Measurements from ENCODE around the gene ANAPC2. TPM values are rescaled to one million over a fixed set of nuclear protein-coding genes. Genes with fewer than 3 reads are reported as not detected.

Gene ANAPC2
- total RNA-seq, 4 donors from 2014 or later: 6.7 to 65.6 (median 24.9) TPM

DNA sequence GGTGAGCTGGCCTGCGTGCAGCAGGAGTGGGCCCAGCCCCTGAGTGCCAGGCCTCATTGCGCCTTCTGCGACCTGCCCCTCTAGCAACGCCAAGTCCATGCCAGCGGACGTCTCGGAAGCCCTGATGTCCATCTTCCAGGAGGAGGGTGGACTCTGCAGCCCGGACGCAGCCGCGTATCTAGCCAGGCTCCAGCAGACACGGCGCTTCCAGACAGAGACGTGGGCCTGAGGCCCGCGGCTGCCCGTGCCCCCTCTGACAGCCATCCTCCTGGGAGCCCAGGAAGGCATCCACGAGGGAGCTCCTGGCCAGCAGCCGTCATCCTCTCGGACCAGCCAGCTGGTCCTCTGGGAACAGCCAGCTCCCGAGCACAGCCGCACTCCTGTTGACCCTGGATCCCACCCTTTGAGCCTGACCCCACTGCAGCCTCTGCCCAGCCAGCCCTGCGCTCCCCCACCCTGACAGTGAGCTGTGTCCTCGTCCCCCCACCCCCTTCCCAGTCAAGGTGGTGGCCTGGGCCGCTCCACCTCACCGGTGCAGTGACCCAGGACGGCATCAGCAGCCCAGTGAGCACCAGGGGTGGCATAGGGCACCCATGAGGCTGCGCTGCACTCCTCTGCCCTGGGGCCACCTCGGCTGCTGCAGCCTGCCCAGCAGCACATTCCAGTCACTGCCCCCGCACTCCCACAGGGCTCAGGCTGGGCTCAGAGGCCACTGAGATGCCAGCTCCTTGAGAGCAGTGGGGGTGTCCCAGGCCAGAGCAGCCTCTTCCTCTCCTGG lies 28.0 kb upstream of the ANAPC2 start:
- no peaks in the 10 kb centered on the region for H3K27me3 ChIP-seq
- H3K4me1 ChIP-seq: peaks cover 0 to 7% of the 10 kb centered on the region in 2 donors
- intact Hi-C loops (cut with DNase I; ENCODE audit: low total_unique reads): no loop called here
- H3K9me3 ChIP-seq: no peaks in the 10 kb centered on the region
- H3K4me3 ChIP-seq: no peak overlapping the region
- TF ChIP-seq POLR2A (IDR thresholded peaks at IDR 0.05): no peak
- no peak for TF ChIP-seq CTCF (IDR thresholded peaks at IDR 0.05)
- H3K36me3 ChIP-seq: no peaks in the 10 kb centered on the region
- DNase-seq: no peak
- H3K27ac ChIP-seq: no peak overlapping the region

- no peaks in the 10 kb centered on the region for H3K9me3 ChIP-seq
- TF ChIP-seq CTCF (IDR thresholded peaks at IDR 0.05) (no peak), POLR2A (IDR thresholded peaks at IDR 0.05) (no peak)
- H3K27me3 ChIP-seq: no peaks in the 10 kb centered on the region
- H3K4me3 ChIP-seq: no peak overlapping the region
- H3K4me1 ChIP-seq: peaks cover 0 to 6% of the 10 kb centered on the region in 2 donors
- no peaks in the 10 kb centered on the region for H3K36me3 ChIP-seq
- no peak for DNase-seq
- H3K27ac ChIP-seq: no peak overlapping the region
- intact Hi-C loops (cut with DNase I; ENCODE audit: low total_unique reads): no loop called here
These were observed 27.0 kb upstream of the ANAPC2 start for GRCh38 chr9:137215196-137215986.

- TF ChIP-seq CTCF (IDR thresholded peaks at IDR 0.05) (no peak), POLR2A (IDR thresholded peaks at IDR 0.05) (no peak)
- no peaks in the 10 kb centered on the region for H3K9me3 ChIP-seq
- DNase-seq: no peak
These were observed 26.3 kb upstream of the ANAPC2 start for GRCh38 chr9:137214620-137215019.

DNA sequence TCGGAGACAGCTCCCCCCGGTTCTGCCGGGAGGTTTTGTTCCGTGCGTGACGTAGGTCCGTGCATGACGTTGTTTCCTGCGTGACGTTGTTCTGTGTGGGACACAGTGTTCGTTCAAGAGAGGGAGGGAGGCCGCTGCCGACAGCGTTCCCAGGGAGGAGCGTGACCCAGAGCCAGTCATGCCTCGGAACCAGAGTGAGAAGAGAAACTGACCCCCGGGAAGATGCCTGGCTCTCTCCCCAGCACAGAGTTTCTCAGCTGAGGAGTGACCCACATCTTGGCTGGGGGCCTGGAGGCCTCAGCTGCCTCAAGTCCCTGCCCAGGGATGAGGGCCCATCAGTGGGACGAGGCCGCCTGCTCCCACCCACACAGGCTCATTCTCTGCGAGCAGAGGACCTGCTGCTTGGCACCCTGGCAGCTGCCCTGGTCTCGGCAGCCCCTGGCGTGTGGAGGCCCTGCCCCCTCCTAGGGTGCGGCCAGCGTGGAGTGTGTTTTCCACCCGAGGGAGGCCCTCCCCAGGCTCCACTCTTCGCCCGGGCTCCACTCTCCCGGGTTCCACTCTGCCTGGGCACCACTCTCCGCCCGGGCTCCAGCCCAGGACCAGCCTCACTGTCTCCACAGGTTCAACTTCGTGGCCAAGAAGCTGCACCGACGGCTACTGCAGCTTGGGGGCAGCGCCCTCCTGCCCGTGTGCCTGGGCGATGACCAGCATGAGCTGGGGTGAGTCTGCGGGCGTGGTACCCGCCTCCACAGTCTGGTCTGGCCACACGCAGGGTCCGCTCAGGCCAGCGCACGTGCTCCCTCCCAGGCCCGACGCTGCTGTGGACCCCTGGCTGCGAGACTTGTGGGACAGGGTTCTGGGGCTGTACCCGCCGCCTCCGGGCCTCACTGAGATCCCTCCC lies 25.1 kb upstream of the ANAPC2 start:
- no peak overlapping the region for H3K27ac ChIP-seq
- no peaks in the 10 kb centered on the region for H3K36me3 ChIP-seq
- no peak overlapping the region for H3K4me3 ChIP-seq
- peaks cover 0 to 6% of the 10 kb centered on the region in 2 donors for H3K4me1 ChIP-seq
- TF ChIP-seq POLR2A (IDR thresholded peaks at IDR 0.05) (no peak), CTCF (IDR thresholded peaks at IDR 0.05) (no peak)
- H3K9me3 ChIP-seq: no peaks in the 10 kb centered on the region
- no peaks in the 10 kb centered on the region for H3K27me3 ChIP-seq
- intact Hi-C loops (cut with DNase I; ENCODE audit: low total_unique reads): no loop called here
- no peak for DNase-seq

More at GRCh38 chr9:137214620-137215019, 26.3 kb upstream of the ANAPC2 start:
- H3K27me3 ChIP-seq: no peaks in the 10 kb centered on the region
- intact Hi-C loops (cut with DNase I; ENCODE audit: low total_unique reads): no loop called here
- H3K27ac ChIP-seq: no peak overlapping the region
- no peak overlapping the region for H3K4me3 ChIP-seq
- peaks cover 0 to 6% of the 10 kb centered on the region in 2 donors for H3K4me1 ChIP-seq
- no peaks in the 10 kb centered on the region for H3K36me3 ChIP-seq
